WTC11 (cell line): ENCODE measurements around the gene ITGB4.

Experiments used
- AFF4 ChIP-seq: sonication (generic); formaldehyde crosslinking; IDR thresholded peaks from 2 replicates; pipeline ENCODE4 v1.8.1; 2023; ENCODE audit warnings: mild to moderate bottlenecking, missing genetic modification reagents, borderline replicate concordance
- ATF1 ChIP-seq: sonication (generic); formaldehyde crosslinking; IDR thresholded peaks from 2 replicates; pipeline ENCODE4 v1.8.1; 2023; ENCODE audit warnings: mild to moderate bottlenecking, moderate library complexity, missing genetic modification reagents
- CBFB ChIP-seq: sonication (generic); formaldehyde crosslinking; IDR thresholded peaks from 2 replicates; pipeline ENCODE4 v1.8.1; 2022; ENCODE audit warnings: mild to moderate bottlenecking, low read depth, missing genetic modification reagents
- ELF4 ChIP-seq: sonication (generic); formaldehyde crosslinking; IDR thresholded peaks from 2 replicates; pipeline ENCODE4 v1.8.1; 2022; ENCODE audit warnings: low read depth, mild to moderate bottlenecking, moderate library complexity, missing genetic modification reagents
- KAT7 ChIP-seq: sonication (generic); formaldehyde crosslinking; IDR thresholded peaks from 2 replicates; pipeline ENCODE4 v1.8.1; 2023; ENCODE audit warnings: missing genetic modification reagents, mild to moderate bottlenecking, borderline replicate concordance
- MYBL2 ChIP-seq: sonication (generic); formaldehyde crosslinking; IDR thresholded peaks from 2 replicates; pipeline ENCODE4 v1.8.1; 2023; ENCODE audit warnings: mild to moderate bottlenecking, moderate library complexity, missing genetic modification reagents
- NFE2L1 ChIP-seq: sonication (generic); formaldehyde crosslinking; IDR thresholded peaks from 2 replicates; pipeline ENCODE4 v1.8.1; 2023; ENCODE audit warnings: missing genetic modification reagents
- NR2C2 ChIP-seq: sonication (generic); formaldehyde crosslinking; IDR thresholded peaks from 2 replicates; pipeline ENCODE4 v1.8.0; 2022; ENCODE audit warnings: mild to moderate bottlenecking, missing genetic modification reagents
- NR3C1 ChIP-seq: sonication (generic); formaldehyde crosslinking; conservative IDR thresholded peaks from 2 replicates; pipeline ENCODE4 v1.8.1; 2023; ENCODE audit warnings: low read depth, mild to moderate bottlenecking, missing genetic modification reagents
- TEAD4 ChIP-seq: sonication (generic); formaldehyde crosslinking; IDR thresholded peaks from 2 replicates; pipeline ENCODE4 v1.8.0; 2022; ENCODE audit warnings: mild to moderate bottlenecking, missing genetic modification reagents
- TF ChIP-seq, protein P1 (sequence below): fragments of 200-600 bp; IDR thresholded peaks from 2 replicates; pipeline ENCODE4 v1.8.0; 2022; ENCODE audit warnings: antibody characterized with exemption

- no peak for TF ChIP-seq CBFB (CRISPR knock-in tag)
- TF ChIP-seq, protein P1, sequence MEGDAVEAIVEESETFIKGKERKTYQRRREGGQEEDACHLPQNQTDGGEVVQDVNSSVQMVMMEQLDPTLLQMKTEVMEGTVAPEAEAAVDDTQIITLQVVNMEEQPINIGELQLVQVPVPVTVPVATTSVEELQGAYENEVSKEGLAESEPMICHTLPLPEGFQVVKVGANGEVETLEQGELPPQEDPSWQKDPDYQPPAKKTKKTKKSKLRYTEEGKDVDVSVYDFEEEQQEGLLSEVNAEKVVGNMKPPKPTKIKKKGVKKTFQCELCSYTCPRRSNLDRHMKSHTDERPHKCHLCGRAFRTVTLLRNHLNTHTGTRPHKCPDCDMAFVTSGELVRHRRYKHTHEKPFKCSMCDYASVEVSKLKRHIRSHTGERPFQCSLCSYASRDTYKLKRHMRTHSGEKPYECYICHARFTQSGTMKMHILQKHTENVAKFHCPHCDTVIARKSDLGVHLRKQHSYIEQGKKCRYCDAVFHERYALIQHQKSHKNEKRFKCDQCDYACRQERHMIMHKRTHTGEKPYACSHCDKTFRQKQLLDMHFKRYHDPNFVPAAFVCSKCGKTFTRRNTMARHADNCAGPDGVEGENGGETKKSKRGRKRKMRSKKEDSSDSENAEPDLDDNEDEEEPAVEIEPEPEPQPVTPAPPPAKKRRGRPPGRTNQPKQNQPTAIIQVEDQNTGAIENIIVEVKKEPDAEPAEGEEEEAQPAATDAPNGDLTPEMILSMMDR, result no peak
- TF ChIP-seq MYBL2, result no peak
- no peak for TF ChIP-seq ELF4 (CRISPR knock-in tag)
- no peak for TF ChIP-seq NR3C1 (CRISPR knock-in tag)
- no peak for TF ChIP-seq NFE2L1 (CRISPR knock-in tag)
- TF ChIP-seq TEAD4 (CRISPR knock-in tag), result no peak
- TF ChIP-seq ATF1, result no peak
- TF ChIP-seq KAT7 (CRISPR knock-in tag), result no peak
- TF ChIP-seq NR2C2 (CRISPR knock-in tag), result no peak
- no peak for TF ChIP-seq AFF4 (CRISPR knock-in tag)
Measured at GRCh38 chr17:75724016-75725003, 3.1 kb downstream of the ITGB4 start.
